Endometrial microvascular endothelial cells (primary cell): ENCODE measurements around the gene ATP8A2. TPM values are rescaled to one million over a fixed set of nuclear protein-coding genes. Genes with fewer than 3 reads are reported as not detected.

Experiments
- in situ Hi-C: cut with HindIII; loops from 2 replicates; pipeline ENCODE4 v1.10.0; 2017; ENCODE audit warnings: low sequenced_read_pairs, low pct_unique_long_range_greater_than_20kb; ENCODE audit errors: inconsistent ontology term
- total RNA-seq: library from RNA; depleted of rRNA; stranded (reverse); fragments of >200 nt; gene quantifications from one replicate; pipeline ENCODE4 v1.2.3, GENCODE V29; 2015; ENCODE audit errors: inconsistent ontology term

The ATP8A2 gene
- total RNA-seq, 1 donor from 2014 or later = not detected

DNA sequence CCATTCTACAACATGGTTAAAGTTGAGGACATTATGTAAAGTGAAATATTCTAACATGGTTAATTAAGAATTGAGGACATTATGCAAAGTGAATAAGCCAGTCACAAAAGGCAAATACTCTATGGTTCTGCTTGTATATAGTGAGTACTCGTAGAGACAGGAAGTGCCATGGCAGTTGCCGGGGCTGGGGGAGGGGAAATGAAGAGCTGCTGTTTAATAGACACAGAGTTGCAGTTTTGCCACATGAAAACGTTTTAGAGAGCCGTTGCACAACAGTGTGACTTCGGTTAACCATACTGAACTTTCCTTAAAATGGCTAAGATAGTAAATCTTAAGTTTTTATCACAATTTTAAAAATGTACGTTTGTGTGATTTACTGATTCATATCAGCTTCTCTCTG lies 503.1 kb downstream of the ATP8A2 start:
- in situ Hi-C loops = no loop called here

DNA sequence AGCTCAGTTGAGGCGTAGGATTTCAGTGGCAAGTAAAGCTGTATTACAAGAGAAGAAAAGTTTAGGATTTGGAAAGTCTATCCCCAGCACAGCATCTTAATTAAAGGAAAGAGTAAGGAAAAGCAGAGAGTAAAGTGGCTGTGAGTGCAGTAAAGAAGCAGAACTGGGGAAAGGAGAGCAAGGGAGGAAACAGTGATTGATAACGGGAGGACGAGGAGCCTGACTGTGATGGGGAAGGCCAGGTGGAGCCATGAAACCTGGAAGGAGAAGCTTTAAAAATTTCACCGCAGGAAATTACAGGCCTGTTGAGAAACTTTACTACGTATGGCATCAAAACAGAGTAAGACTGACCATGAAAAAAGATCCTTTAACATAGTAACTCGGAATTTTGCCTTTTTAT lies 504.5 kb downstream of the ATP8A2 start:
- in situ Hi-C loops = no loop called here

DNA sequence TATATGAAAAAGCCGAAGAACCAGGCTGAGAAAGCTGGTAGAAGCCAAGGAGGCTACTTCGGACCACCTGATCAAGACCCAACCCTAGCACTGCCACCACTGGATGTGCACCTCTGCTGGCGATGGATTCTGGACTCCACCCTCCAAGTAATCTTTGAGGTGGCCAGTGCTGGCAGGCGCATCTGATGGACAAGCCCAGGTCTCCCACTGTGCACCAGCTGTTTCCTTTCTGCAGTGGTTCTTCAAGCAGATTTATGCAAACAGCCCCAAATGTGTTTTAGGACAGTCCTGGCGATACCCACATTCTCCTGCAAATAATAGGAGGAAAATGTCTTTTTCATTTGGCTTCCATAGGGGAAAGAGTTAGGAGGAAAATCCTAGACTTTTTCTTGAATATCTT lies 507.7 kb downstream of the ATP8A2 start:
- in situ Hi-C loops = no loop called here

DNA sequence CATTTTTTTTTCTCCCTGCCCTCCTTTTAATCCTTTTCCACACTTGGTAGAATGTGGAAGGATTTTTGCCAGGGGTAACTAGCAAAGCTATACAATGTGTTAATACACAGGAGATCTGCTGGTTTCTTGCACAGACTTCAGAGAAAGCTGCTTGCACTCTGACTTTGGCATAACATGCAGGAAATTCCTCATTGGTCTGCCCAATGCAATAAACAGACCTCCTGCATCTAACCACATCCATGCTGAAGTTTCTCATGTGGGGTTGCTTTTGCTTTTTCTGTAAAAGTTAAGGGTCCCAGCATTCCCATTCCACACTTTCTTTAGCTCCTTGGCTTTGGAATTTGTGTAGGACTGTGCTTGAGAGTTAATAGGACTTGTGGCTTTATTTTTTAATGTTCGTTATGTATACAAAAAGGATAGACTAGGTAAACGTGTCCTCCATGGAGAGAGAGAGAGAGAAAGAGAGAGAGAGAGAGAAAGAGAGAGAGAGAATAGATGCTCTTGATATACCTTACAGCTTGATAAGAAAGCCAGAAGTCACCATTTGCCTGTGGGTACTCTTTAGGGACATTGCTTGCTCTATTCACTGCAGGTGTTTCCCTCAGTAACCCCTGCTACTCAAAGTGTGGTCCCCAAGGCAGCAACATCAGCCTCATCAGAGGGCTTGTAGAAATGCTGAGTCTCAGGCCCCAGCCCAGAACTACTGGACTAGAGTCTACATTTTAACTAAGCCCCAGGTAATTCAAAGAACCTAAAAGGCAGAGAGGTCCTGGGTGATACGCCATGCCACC lies 509.6 kb downstream of the ATP8A2 start:
- in situ Hi-C loops = no loop called here

DNA sequence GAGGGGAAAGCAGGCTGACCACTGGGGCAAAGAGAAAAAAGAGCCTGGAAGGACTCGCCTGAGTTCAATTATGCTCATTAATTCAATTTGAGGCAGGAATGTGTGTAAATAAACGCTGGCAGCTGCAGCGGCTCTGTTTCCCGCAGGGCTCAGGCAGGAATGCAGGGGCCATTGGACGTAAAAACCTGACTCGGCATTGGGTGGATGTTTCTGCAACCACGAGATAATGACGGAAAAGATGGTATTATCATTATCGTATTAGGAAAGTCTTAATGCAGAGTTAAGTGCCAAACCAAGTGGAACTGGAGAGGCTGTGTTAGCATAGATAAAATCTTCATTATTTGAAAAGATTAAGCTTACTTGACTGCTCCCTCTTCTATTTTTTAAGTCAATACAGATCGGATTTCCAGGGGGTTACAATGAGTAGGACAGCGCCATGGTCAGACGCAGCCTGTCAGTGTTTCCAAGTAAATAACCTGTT lies 510.2 kb downstream of the ATP8A2 start:
- in situ Hi-C loops = no loop called here

DNA sequence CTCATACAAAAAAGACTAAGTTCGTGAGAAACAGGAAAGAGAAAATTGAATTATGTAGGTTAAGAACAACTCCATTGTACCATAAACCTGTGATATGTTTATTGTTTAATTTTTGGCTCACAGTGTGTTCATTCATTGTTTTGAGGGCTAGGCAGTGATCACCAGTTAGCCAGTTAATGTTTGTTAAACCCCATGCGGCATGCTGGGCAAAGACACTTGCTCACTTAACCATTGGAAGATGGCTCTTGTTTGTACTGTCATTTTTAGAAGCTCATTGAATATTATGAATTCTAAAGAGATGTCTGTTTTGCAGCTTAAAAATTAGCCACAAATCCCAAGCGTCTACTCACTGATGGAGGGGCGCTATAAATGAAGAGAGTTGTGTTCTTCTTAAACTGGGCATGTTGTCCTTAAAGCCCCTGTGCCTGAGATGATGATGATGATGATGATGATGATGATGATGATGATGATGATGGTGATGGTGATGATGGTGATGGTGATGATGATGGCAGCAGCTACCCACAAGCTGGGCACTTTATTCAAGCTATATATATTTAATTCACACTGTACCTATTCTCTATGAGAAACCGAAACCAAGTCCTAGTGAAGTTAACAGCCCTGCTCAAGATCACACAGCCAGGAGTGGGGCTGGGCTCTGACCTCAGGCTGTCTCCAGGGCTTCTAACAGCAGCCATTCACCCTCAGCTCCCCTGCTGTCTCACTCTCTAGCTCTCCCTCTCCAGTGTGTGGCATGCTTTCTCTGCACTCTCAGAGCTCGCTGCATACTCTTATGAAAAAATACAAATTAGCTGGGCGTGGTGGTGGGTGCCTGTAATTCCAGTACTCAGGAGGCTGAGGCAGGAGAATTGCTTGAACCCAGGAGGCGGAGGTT lies 510.9 kb downstream of the ATP8A2 start:
- in situ Hi-C loops = no loop called here

DNA sequence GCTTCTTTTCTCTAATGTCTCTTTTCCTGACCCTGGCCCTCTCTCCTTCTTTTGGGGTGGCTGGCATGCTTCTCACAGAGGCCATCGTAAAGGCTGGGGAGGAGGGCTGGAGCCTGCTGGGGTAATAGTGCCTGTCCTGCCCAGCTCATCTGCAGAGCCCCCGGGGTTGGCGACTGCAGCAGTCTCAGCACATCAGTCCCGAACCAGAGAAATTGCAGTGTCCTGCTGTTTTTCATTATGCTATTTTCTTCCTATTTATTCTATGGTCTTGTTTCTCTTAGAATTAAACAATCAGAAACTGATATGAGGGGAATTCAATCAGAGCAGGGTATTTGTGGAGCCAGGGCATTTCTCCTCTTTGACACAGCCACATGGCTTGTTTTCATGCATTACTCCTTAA lies 513.6 kb downstream of the ATP8A2 start:
- in situ Hi-C loops = no loop called here

DNA sequence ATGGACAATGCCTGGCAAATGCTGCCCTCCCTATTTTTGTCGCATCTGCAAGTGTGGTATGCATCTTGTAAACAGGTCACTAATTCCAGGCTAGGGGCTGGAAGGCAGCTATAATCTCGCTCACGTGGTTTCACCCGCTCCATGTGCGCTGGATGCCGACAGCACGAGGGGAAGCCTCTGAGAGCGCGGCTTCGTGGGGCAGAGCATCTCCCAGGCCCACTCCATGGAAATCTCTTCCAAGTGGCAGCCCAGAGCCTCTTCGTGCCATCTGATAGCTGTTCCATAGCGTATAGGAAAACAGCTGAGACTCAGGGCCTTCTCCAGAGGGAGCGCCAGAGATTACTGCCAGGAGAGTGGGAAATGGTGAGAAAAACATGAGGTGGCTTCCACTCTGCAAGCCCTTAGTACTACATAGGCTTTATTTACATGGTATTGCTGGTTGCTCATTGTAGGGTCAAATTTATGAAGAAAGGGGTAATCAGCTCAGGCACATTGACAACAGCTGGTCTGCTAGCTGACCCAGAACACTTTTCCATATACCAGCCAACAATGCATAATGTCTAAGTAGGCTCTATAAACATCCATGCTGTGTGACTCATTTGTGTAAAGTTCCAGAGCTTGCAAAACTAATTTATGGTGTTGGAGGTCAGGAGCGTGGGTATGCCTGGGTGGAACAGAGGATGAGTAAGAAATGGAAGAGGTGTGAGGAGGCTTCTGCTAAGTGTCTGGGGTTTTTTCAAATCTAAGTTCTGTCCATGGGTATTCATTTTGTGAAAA lies 514.9 kb downstream of the ATP8A2 start:
- in situ Hi-C loops = no loop called here

DNA sequence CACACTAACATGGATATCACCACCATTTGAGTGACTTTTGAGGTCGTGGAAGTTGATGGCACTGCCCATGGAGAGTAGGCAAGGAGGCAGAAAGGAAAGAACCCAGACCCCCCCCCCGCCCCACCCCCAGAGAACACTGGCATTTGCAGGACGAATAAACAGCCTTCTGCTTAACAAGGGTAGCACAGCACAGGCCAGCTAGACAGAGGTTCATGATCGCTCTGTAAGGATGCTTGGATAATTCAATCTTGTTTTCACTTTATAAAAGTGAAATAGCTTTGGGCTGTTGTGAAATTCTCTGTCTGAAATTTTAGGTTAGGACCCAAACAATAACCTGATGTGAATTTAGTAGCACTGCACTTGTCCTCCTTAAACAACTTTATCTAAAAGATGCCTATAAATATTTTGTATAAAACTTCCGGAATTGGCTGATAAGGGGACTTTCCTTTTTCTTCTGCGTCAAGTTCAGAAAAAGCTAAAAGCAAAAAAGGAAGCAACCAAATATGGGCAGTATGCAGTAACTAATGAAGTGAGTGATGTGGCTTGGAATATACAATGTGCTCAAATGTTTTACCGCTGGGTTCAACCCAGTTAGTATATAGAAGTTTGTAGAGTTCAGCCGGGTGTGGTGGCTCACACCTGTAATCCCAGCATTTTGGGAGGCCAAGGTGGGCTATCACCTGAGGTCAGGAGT lies 516.3 kb downstream of the ATP8A2 start:
- in situ Hi-C loops = no loop called here

DNA sequence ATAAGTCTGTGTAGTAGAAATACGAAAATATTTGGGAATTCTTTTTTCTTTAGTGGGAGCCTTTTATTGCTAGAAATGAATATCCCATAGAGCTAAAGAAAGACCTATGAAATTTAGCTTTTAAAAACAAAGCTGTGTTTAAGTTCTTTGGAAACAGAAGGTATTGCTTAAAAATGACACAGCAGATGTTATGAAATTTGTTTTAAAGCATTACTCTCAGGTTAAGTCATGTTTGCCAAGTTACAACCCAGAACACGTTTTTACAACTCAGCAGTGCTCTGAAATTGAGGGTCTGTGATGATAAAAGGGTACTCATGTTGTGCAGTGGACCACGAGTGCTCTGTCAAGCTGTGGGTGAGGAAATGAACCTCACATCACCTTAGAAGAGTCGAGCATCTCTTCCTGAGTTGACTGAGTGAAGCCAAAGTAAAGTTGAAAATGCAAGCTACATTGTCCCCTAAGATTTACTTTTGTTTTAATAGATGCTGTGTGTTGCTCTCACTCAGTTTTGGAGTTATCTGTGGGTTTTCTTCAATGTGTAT lies 519.0 kb downstream of the ATP8A2 start:
- in situ Hi-C loops = no loop called here

DNA sequence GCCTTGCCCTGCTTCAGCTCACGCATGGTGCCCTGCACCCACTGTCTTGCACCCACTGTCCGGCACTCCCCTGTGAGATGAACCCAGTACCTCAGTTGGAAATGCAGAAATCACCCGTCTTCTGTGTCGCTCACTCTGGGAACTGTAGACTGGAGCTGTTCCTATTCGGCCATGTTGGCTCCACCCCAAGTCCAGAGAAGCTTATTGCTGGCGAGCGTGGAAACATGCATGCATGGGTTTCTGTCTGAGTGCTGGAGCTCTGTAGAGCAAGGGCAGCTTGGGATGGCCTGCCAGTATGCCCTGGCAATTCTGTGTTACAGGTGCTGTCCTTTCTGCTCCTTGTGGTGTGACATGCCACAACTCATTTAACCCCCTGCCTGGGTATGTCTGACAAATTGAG lies 527.2 kb downstream of the ATP8A2 start:
- in situ Hi-C loops = no loop called here

DNA sequence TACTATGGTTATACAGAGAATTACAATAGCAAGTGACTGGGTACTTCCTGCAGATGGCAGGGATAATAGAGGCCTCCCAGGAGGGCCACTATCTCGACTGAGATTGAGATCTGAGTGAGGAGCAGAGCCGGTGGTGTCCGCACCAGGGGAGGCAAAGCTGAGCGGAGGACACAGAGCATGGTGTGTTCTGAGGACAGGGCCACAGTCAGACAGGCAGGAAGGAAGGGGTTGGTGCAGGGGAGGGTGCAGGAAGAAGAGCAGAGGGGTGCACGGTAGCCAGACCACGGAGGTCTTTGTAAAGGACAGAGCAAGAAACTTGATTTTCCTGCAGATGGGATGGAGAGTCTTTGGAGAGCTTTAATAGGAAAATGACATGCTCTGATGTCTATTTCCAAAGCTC lies 527.7 kb downstream of the ATP8A2 start:
- in situ Hi-C loops = no loop called here

DNA sequence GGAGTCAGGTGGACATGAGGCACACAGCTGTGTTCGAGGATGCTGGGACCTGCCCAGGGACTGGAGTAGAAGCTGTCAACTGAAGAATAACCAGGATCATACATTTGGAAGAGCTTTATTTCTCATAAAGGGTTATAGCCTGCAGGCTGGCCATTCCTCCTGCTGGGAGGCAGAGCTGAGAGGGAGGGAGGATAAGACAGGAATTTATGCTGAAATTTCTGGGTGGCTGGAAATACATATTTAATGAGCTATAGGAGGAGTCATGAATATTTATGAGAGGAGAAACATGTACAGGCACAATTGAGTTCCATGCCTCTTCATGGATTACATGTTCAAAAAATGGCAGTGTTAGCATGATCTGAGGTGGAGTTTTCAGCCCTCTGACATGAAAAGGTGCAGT lies 528.2 kb downstream of the ATP8A2 start:
- in situ Hi-C loops = no loop called here

DNA sequence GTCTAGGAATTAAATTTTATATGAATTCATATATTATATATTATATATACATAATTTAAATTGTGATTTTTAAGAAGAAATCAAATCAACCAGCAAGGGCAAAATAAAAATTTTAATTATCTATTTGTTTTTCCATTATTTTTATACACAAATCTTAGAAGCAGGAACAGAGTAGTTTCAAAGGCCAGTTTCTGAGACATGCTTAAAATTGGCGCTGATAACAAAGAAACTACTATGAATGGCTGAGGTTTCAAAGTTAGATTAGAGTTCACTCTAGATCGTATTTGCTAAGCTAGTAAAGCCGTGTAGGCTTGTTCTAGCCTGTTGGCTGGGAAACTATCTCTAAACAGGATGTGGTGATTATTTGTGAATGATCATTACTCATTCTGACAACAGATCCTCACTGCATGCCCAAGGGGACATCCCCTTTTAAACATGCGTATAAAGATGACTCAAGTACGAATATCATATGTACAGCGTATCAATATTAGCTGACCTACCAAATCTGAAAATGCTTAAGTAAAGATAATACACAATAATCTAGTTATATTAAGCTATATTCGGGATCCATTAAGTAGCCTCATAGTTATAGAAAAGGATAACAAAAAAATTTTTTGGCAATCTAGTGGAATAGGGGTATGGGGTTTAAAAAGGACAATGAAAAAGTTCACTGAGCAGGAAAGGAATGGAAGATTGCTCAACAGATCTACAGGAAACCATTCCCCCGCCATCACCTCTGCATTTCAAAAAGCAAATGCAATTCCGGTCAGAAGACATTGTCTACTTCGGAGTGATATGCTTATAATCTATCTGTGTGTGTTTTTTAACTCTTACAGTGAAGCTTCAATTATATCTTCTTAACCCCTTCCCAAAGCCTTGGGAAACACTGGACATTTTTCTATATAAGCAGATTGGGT lies 529.9 kb downstream of the ATP8A2 start:
- in situ Hi-C loops = no loop called here

DNA sequence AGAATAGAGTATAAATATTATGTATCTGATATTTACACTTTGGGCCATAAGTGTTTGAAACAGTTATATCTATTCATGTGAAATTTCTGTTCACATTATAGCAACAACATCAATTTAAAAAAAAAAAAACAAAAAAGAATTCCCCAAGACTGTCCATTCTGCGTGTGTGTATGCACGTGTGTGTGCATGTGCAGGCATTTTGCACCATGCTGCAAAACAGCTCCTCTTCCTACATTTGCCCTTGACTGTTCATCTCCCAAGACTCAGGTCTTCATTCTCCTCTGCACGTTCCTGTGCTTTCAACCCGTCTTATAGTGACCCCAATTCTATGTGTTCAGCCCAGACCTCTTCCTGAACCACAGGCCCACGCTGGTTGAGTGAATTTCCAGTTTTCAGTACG lies 530.7 kb downstream of the ATP8A2 start:
- in situ Hi-C loops = no loop called here

DNA sequence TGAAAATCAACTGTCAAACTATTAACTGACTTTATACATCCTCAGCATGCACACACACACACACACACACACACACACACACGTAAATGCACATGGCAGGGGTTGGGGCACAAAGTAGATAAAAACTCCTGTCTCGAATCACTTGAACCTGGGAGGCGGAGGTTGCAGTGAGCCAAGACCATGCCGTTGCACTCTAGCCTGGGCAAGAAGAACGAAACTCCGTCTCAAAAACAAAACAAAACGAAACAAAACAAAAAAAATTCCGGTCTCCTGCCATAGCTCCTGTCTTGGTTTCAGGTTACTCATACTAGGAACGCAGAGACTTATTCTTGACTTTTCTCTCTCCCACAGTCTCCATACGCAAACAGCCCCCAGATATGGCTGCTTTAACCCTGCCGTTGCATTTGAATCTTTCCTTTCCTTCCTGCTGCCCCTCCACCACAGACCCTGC lies 531.1 kb downstream of the ATP8A2 start:
- in situ Hi-C loops = no loop called here

DNA sequence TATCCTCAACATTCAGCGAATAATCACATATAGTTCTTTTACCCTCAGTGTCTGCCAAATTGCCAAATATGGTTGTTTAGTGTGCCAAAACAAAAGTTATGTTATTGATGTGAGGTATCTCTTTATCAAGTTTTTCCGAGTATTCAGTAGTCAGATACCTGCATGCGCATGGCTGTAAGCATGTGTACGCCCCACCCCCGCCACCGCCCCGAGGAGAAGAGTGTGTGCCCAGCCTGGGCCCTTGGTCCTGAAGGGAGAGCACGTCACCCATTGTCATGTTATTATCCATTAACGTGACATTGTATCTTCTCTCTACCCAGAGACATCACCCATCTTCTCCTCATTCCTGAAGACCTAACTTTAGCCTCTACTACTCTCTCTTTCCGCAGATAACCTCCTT lies 533.1 kb downstream of the ATP8A2 start:
- in situ Hi-C loops = no loop called here
